IPS DF 4.7 (cell line): ENCODE measurements around the gene CHPF2.

Experiments
- DNase-seq: peaks from one replicate; pipeline ENCODE4 v3.0.0-alpha.2; 2013; ENCODE audit warnings: low spot score; ENCODE audit errors: extremely low read depth

CHPF2 gene

GRCh38 chr7:151260471-151260870 is 28.2 kb downstream of the CHPF2 start:
- no peak for DNase-seq

DNA sequence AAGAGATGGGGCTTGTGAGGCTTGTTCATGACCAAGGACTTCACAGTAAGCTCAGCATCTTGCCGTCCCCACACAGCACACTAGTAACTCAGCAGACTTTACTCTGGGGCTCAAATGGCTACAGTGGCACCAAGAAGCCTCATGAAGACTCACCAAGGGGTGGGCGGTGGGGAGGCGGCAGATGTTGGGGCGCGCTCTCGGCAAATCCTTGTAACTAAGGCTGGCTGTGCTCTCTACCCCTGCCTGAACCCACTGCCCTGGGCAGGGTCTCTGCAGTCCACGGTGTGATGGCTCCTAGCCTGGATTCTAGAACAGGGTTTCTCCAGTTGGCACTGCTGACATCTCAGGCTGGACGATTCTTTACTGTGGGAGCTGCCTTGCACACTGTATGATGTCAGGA is 28.6 kb downstream of the CHPF2 start:
- DNase-seq: no peak

DNA sequence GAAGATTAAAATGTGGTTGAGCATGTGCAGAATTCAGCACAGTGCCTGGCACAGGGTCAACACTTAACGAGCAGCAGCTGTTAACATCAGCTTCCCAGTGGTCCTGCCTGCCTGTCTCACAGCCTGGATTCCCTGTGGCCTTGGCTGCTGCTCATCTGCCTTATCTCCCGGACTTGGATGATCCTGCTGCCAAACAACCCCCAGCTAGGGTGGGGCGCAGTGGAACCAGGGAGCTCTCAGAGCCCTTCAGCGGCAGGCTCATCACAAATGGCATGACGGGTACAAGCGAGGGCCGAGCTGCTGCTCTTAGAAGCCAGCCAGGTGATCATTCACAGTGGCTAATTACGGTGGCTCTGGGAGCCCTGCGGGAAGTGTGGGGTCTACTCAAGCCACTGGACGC is 29.2 kb downstream of the CHPF2 start:
- DNase-seq: no peak

DNA sequence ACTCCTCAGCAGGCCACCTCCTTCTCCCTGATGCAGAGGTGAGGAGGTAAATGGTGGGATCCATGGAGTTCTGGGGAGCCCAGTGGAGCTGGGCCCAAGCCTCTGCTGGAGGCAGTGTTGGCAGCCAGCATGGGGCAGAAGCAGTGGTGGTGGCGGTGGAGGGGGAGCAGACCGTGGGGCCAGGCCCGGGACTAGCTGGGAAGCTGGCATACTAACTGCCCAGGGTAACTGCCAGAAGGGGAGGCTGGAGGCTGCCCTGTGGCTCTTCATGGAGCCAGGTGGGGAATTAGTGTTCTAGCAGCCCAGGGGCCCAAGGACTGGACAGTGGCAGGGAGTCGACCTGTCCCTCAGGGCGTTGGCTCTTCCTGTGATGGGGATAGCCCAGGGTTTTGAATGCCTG is 32.3 kb downstream of the CHPF2 start:
- no peak for DNase-seq

DNA sequence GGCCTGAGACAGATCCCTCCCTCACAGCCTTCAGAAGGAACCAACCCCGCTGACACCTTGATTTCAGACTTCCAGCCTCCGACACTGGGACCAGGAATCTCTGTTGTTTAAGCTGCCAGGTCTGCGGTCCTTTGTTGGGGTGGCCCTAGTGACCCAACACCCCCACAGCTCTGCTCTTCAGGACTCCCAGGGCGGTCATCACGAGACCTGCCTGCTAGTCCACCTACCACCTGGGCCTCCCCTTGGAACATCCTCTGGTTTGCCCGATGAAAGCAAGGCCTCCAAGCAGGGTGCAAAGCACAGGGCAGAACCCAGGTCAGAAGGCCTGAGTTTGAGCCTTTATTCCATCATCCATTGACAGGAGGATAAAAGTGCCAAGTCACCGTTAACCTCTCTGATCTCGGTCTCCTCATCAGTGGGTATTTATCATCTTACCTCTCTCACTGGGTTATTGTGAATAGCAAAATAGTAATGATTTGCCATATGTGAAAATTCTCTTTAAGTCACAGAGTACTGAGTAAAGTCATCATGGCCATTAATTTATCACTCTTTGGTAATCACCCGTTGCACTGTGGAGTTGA is 33.2 kb downstream of the CHPF2 start:
- no peak for DNase-seq

- no peak for DNase-seq
Observed at GRCh38 chr7:151269511-151269910, 37.2 kb downstream of the CHPF2 start.

DNA sequence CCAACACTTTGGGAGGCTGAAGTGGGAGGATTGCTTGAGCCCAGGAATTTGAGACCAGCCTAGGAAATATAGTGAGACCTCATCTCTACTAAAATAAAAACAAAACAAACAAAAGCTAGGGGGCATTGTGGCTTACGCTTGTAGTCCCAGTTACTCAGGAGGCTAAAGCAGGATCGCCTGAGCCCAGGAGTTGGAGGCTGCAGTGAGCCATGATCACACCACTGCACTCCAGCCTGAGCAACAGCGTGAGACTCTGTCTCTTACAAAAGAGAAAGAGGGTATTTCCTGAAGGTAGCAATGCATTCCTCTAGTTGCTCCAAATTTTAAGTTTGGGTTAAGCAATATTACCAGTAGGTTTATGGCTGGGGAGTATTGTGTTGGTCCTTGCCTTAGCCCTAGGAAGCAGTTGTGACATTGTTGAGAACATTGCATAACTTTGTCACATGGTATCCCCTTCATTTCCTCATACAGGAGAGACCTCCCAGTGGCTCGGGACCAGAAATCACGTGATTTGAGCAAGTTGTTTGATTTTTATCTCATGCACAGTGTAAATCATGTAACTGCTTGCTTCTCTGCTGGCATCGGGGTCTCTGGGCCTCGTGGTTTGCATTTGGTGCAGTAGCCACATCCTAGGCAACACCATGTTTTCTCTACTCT is 39.5 kb downstream of the CHPF2 start:
- DNase-seq: no peak

DNA sequence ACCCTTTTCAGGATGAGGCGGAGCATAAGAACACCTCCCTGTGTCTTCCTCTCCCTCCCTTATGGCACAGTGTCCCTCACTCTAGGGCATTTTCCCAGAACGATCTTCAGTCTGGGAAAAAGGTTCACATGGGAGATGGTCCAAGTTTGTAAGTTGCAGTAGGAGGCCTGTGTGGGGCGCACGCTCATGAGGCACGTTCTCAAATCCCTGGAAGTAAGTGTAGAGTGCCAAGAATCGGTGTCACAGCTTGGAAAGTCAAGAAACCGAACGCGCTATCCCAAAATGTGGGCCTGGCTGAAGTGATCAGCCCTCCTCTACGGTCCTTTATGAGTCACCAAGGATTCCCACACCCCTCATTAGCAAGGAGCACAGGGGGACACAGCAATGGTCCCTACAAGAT is 40.1 kb downstream of the CHPF2 start:
- DNase-seq: no peak

GRCh38 chr7:151272877-151273276 is 40.6 kb downstream of the CHPF2 start:
- DNase-seq: no peak

DNA sequence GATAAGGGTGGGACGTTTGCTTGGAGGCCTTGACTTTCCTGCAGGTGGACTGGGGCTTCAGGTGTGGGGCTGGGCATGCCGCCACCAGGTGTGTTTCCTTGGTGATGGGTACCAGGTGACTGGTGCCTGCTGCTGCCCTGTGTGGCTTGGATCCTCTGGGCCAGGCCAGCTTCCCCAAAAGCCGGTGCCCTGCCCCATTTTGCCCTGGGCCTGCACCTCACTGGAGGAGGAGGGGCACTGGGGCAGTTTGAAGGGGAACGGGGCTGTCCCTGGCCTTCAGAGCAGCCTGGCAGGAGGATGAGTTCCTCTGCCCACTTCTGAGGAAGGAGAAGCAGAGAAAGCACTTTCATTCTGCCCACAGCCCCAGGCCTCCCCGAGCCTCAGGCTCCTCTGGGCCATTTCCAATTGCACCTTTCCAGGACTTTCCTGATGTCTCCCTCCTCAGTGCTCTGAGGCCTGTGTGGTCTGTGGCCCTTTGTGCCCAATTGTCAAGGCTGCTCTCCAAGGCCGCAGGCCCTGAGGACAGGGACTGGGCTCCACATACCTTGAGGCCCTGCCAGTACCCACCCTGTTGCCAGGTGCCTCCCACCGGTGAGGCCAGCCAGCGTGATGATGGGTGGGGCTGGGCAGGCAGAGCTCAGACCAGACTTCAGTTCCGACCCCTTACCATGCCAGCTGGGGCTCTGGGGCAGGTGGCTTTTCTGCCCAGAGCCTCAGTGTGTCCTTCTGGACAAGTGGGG is 41.5 kb downstream of the CHPF2 start:
- no peak for DNase-seq

GRCh38 chr7:151274396-151274795 is 42.1 kb downstream of the CHPF2 start:
- no peak for DNase-seq

DNA sequence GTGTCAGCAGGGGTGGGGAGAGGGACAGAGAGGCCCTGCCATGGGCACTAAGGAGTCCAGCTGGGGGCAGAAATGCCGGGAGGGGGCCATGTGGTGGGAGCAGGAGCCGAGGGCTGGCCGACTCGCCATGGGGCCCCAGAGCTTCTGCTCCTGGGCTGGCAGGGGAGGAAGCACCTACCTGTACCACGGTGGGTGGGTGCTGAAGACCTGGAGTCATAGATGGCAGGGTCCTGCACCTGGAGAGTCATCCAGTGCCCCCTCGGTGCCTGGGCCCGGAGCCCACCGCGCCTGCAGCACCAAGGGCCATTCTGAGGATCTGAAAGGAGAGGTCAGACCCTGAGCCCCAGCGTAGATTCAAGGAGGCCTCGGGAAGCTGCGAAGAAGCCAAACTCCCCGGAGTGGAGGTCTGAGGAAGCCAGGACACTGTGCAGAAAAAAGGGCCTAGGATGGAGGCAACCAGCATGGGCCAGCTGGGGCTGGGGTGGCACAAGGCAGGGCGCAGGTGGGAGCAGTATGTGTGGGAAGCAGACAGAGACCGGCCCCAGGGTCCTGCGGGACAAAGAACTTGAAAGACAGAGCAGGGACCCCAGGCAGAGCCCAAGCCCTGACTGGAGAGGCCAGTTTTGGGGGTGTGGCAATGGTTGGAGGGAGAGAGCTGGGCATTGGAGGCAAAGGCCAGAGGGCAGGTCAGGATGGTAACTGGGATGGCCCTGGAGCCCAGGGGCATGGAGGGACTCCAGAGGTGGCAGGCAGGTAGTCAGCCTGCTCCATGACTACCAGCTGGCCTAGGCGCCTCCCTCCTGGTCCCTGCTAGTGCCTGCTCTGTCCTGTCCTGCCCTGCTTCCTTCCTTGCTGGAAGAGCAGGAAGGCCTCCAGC is 42.9 kb downstream of the CHPF2 start:
- DNase-seq: no peak

DNA sequence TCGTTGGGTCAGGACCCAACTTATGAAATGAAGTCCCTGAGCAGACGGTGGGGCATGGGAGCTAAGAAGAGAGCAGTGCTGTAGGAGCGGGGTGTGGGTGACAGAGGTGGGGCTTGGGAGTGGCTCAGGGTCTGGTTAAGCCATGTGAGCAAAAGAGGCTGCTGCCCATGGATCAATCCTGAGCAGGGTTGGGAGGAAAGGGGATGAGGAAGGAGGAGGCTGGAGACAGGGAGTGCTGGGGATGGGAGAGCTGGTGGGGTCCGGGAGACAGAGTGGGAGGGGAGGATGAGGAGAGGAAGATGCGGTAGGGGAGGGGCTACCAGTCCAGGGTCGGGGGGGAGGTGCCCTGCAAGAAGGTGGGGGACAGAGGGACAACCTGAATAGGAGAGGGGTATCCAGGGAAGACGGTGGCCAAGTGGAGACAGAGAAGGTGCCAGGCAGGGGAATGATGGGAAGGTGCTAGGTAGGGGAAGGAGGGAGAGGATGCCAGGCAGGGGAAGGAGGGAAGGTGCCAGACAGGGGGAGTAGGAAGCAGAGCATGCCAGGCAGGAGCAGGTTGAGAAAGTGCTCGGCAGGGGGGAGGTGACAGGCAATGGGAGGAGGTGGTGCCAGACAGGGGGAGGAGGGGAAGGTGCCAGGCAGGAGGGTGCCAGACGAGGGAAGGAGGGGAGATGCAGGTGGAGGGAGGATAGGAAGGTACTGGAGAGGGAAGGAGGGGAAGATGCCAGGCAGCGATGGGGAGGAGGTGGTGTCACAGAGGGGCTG is 43.7 kb downstream of the CHPF2 start:
- DNase-seq: no peak

DNA sequence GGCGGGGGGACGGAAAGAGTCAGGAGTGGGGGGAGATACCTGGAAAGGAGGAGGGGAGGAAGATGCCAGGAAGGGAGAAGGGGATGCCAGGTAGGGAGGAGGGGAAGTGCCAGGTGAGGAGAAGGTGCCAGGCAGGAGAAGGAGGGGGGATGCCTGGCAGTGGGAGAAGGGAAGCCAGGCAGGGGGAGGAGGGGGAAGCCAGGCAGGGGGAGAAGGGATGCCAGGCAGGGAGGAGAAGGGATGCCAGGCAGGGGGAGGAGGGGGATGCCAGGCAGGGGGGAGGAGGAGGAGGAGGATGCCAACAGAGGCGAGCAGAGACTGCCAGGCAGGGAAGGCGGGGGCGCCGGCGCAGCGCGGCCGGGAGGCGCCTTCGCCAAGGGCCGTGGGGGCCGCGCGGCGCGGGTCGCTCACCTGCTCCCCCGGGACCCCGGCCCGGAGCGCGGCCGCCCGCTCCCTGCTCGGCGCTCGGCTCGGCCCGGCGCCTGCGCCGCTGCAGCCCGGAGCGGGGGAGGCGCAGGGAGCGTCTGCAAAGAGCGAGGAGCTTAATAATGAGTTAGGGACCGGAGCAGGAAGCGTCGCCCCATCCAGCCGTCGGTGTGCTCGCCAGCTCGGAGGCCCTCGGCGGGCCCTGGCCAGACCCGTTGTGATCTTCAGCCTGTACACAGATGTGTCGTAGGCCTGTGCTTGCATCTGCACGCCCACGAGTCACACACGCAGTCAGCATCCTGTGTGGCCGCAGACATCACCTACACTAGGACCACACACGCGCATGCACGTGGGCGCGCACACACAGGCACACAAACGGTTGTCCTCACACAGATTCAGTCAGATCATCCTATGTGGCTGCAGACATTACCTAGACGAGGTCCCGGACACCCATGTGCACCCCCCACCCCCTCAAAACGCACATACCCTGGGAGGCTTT is 44.6 kb downstream of the CHPF2 start:
- DNase-seq: peak; percentile 28

GRCh38 chr7:151277631-151278030 is 45.3 kb downstream of the CHPF2 start:
- DNase-seq: no peak

- DNase-seq: no peak
Observed at GRCh38 chr7:151278949-151279348, 46.7 kb downstream of the CHPF2 start.

GRCh38 chr7:151279868-151280267 is 47.6 kb downstream of the CHPF2 start:
- DNase-seq: no peak

DNA sequence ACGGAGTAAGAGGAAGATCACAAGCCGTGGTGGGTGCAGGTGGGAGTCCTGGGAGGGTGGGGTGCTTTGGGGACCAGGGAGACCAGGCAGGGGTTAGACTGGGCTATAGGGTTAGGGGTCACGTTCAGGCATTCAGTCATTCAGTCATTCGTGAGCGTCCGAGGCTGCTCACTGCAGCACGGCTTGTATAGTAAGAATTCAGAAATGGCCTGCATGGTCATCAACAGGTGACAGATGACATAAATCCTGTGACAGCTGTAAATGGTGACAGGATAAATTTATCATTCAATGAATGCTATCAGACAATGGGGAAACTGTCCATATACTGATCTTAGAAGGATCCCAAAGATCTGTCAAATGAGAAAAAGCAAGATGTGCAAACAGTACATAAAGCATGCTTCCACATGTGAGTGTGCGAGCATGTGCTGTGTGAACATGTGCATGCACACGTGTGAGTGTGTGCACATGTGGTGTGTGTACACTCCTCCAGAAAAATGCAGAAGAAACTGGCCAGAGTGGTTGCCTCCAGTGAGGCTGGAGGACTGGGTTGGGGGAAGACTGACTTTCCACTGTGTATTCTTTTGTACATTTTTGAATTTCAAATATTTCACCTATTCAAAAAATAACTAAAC is 48.2 kb downstream of the CHPF2 start:
- DNase-seq: no peak

DNA sequence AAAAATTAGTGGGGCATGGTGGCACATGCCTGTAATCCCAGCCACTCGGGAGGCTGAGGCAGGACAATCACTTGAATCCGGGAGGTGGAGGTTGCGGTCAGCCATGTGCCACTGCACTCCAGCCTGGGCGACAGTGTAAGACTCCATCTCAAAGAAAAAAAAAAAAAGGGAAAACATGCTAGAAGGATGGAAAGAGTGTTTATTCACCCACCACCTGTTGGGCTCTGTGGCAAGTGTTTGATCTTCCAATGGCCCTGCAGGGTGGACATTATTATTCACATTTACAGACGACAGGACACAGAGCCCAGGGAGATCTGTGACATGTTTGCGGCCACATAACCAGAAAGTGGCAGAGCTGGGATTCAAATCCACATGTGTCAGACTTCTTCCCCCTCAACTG is 49.4 kb downstream of the CHPF2 start:
- DNase-seq: no peak

DNA sequence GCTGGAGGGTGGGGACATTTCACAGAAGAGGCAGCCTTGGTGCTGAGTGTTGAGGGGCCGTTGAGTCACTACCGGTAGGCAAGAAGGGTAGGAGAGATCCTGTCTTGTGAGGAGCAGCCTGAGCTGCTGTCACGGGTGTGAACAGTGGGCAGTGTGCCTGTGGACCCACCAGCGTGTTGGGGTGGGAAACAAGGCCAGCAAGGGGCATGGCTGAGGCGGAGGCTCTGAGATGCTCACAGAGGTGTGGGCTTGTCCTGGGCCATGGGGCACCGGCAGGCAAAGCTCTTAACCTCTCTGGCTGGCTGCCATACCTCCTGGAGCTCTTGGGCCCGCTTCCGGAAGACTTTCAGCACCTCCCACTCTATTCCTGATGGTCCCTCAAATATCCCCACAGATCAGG is 49.8 kb downstream of the CHPF2 start:
- DNase-seq: no peak
